Measurements from ENCODE around the gene DGCR6L. TPM values are rescaled to one million over a fixed set of nuclear protein-coding genes. Genes with fewer than 3 reads are reported as not detected.

Gene DGCR6L
- total and polyA plus RNA-seq, 10 of the 15 experiments (the other 5 are each of a cell fraction or from before 2014, with no cell fraction given), result 1.6 to 62.8 (median 22.6) TPM

- Histone ChIP-seq H4K20me1 (ENCODE audit: control insufficient read depth, insufficient read depth) (no peaks in the 10 kb centered on the region), H3K36me3 (ENCODE audit: control insufficient read depth in 2 of 2, insufficient read depth in 2 of 2, low read length in 1 of 2) (no peaks in the 10 kb centered on the region), H3K9ac (ENCODE audit: control insufficient read depth, insufficient read depth, low read length) (no peak overlapping the region), H2AFZ (ENCODE audit: control insufficient read depth, low read depth, low read length) (no peak overlapping the region), H3K27ac (ENCODE audit: control insufficient read depth, insufficient read depth) (no peak overlapping the region), H3K4me3 (no peak overlapping the region), H3K4me1 (ENCODE audit: control insufficient read depth, insufficient read depth, low read length) (no peaks in the 10 kb centered on the region), H3K9me3 (replicated peaks; ENCODE audit: control insufficient read depth, insufficient read depth, low read length) (no peaks in the 10 kb centered on the region), H3K79me2 (ENCODE audit: control insufficient read depth, insufficient read depth, low read length) (no peaks in the 10 kb centered on the region), H3K27me3 (replicated peaks in 1 of 2; ENCODE audit: control insufficient read depth in 2 of 2, insufficient read depth in 2 of 2, low read length in 1 of 2) (no peaks in the 10 kb centered on the region), H3K4me2 (ENCODE audit: control insufficient read depth, insufficient read depth) (no peak overlapping the region)
- in situ Hi-C loops (cut with MboI) (no loop called here), intact Hi-C loops (cut with micrococcal nuclease; ENCODE audit: unreplicated experiment) (no loop called here)
- 13% methylated on average over 15 of the region's 15 CpGs for WGBS (ENCODE audit: insufficient coverage, insufficient replicate concordance, low lambda C conversion rate, missing lambda C conversion rate)
- ChIA-PET SMC1A (ENCODE audit: uncharacterized antibody, unreplicated experiment) (no interaction called here), CTCF (interaction anchor here (1.6 kb wide), 1 partner anchor 126 kb away, joined by 6 read pairs; no protein-coding TSS in a partner anchor), POLR2A (no interaction called here), RAD21 (ENCODE audit: unreplicated experiment) (interaction anchor here (1.8 kb wide), 1 partner anchor 126 kb away, joined by 6 read pairs; no protein-coding TSS in a partner anchor)
- ATAC-seq, result no peak
- BruUV-seq (replicated peaks), result no TSS peak
- no peak for DNase-seq (ENCODE audit: low read depth, low spot score)
- FAIRE-seq, result no peak
- no peak for TF ChIP-seq GATAD2B (conservative IDR thresholded peaks at IDR 0.05; ENCODE audit: low read depth)
- TF ChIP-seq ZBTB11 (CRISPR knock-in tag; IDR thresholded peaks at IDR 0.05), result no peak
- no peak for TF ChIP-seq NR2C1 (IDR thresholded peaks at IDR 0.05)
- no peak for TF ChIP-seq ZBTB33 (IDR thresholded peaks at IDR 0.05)
- no peak for TF ChIP-seq ZBED1 (IDR thresholded peaks at IDR 0.05; ENCODE audit: borderline replicate concordance)
- no peak for TF ChIP-seq EED (IDR thresholded peaks at IDR 0.05; ENCODE audit: low read depth)
- TF ChIP-seq ZZZ3 (IDR thresholded peaks at IDR 0.05; ENCODE audit: control insufficient read depth, insufficient read length, low read depth), result no peak
- no peak for TF ChIP-seq MYC (IDR thresholded peaks at IDR 0.05; ENCODE audit: insufficient read depth, insufficient read length, insufficient replicate concordance, low read length, severe bottlenecking)
- no peak for TF ChIP-seq JUNB (IDR thresholded peaks at IDR 0.05)
- no peak for TF ChIP-seq HSF1 (IDR thresholded peaks at IDR 0.05; ENCODE audit: low read depth, low read length)
- TF ChIP-seq ZNF207 (IDR thresholded peaks at IDR 0.05; ENCODE audit: borderline replicate concordance), result no peak
- TF ChIP-seq IKZF2 (IDR thresholded peaks at IDR 0.05), result no peak
- TF ChIP-seq PBX3 (IDR thresholded peaks at IDR 0.05; ENCODE audit: insufficient replicate concordance, low read depth, low read length), result no peak
- TF ChIP-seq SMC3 (IDR thresholded peaks at IDR 0.05; ENCODE audit: borderline replicate concordance, low read length), result no peak
Measured at GRCh38 chr22:20282901-20283673, 36.8 kb downstream of the DGCR6L start.

Measured in GM12878 (cell line).